NB4 (cell line): Measurements from ENCODE around the gene DENND1A.

Experiments
- DNase-seq: peaks from one replicate; pipeline ENCODE4 v3.0.0; 2010; ENCODE audit warnings: low read depth
- H3K4me3 ChIP-seq: one replicate; pipeline ENCODE4 v1.5.1; 2011; ENCODE audit warnings: mild to moderate bottlenecking, low read depth, low read length, moderate library complexity
- CTCF ChIP-seq: IDR thresholded peaks from one replicate; pipeline ENCODE4 v1.5.1; 2012; ENCODE audit warnings: low read depth, low read length
- MAX ChIP-seq: IDR thresholded peaks from 2 replicates; pipeline ENCODE4 v1.6.1; 2011; ENCODE audit warnings: low read depth, low read length
- MYC ChIP-seq: IDR thresholded peaks from 2 replicates; pipeline ENCODE4 v1.6.1; 2011; ENCODE audit warnings: low read depth, low read length
- POLR2A ChIP-seq: IDR thresholded peaks from 2 replicates; pipeline ENCODE4 v1.6.1; 2011; ENCODE audit warnings: mild to moderate bottlenecking; ENCODE audit not compliant: insufficient read length; ENCODE audit errors: extremely low read depth

Gene DENND1A

DNA sequence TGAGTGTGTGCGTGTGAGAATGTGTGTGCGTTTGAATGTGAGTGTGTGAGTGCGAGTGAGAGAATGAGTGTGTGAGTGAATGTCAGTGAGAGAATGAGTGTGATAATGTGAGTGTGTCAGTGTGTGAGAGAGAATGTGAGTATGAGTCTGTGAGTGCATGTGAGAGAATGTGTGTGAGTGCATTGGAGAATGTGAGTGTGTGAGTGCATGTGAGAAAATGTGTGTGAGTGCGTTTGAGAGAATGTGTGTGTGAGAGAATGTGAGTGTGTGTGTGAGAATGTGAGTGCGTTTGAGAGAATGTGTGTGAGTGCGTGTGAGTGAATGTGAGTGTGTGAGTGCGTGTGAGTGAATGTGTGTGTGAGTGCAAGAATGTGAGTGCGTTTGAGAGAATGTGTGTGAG, 42.7 kb upstream of the DENND1A start:
- DNase-seq: no peak
- H3K4me3 ChIP-seq: no peak overlapping the region
- TF ChIP-seq POLR2A (no peak), MAX (no peak), CTCF (no peak), MYC (no peak)

GRCh38 chr9:123967323-123967722, 37.4 kb upstream of the DENND1A start:
- TF ChIP-seq POLR2A (no peak), CTCF (no peak), MYC (no peak), MAX (no peak)
- no peak for DNase-seq

DNA sequence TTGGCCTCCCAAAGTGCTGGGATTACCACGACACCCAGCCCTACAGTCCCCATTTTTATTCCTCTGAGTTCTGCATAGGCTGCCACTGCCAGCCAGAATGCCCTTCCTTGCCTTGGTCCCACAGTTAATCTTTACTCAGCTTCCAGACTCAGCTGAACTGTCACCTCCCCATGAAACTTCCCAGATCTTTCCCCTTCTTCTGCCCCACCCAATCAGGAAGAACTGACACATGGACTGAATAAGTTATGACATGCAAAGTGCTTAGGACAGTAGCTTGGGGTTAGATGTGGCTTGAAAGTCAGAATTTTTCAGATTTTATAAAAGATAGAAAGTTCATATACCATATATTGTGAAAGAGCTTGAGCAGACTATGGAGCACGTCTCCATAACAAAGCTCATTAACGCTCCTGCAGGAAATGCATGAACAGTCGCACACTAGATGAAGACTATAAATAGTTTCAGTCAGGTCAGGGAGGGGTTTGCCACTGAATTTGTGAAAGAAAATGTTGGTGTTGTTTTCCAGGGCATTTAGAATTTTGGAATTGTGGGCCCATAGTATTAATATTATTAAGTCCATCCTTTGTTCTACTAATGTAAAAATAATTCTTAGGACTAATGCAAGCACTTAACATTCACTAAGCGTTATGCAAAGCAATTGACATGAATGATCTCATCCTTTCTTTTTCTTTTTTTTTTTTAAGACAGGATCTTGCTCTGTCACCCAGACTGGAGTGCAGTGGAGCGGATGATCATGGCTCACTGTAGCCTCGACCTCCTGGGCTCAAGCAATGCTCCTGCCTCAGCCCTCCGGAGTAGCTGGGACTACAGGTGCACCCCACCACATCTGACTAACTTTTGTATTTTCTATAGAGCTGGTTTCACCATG, 36.1 kb upstream of the DENND1A start:
- DNase-seq: no peak
- no peak overlapping the region for H3K4me3 ChIP-seq
- TF ChIP-seq CTCF (no peak), MYC (no peak), POLR2A (no peak), MAX (no peak)

More at GRCh38 chr9:123967323-123967722, 37.4 kb upstream of the DENND1A start:
- H3K4me3 ChIP-seq: no peak overlapping the region

GRCh38 chr9:123964761-123965160, 34.8 kb upstream of the DENND1A start:
- no peak for DNase-seq
- H3K4me3 ChIP-seq: no peak overlapping the region
- TF ChIP-seq MAX: peak; percentile 45; the same call in 1 of the 2 replicates
- no peak for TF ChIP-seq POLR2A

DNA sequence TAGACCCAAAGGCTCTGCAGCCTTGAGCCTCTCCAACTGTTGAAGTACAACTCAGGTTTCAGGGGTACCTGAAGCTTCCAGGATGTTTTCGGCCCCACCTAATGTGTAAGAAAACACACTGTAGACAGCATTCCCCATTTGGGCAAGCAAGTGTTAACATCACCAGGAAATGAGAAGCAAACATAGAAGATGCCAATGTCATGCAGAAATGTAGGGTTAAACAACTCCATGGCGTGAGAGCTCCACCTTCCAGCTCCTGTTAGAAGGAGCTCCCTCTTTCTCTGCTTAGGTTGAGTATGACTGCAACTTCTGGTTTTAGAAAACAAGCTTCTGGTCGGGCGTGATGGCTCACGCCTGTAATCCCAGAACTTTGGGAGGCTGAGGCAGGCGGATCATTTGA, 31.0 kb upstream of the DENND1A start:
- TF ChIP-seq CTCF (no peak), MAX (no peak), POLR2A (no peak)
- peak; percentile 26 for DNase-seq
- no peak overlapping the region for H3K4me3 ChIP-seq

DNA sequence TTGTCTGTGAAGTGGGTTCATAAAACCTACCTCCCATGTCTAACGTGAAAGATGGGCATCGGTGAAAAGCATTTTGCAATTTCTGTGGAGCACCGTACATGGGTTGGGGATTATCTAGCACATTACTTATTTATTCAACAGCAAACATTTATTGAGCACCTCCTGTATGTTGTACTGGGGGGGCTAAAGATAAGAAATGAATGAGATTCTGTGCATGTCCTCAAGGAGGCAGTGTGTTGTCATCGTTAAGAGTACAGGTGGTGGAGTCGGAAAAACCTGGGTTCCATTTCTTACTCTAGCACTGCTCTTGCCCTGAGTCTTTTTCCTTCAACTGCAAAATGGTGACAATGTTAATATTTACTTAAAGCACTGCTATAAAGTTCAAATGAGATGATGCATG, 30.4 kb upstream of the DENND1A start:
- DNase-seq: peak; percentile 22
- TF ChIP-seq MYC (no peak), CTCF (peak; percentile 13)
- H3K4me3 ChIP-seq: no peak overlapping the region
